ENCODE data around the gene GBP1.

DNA sequence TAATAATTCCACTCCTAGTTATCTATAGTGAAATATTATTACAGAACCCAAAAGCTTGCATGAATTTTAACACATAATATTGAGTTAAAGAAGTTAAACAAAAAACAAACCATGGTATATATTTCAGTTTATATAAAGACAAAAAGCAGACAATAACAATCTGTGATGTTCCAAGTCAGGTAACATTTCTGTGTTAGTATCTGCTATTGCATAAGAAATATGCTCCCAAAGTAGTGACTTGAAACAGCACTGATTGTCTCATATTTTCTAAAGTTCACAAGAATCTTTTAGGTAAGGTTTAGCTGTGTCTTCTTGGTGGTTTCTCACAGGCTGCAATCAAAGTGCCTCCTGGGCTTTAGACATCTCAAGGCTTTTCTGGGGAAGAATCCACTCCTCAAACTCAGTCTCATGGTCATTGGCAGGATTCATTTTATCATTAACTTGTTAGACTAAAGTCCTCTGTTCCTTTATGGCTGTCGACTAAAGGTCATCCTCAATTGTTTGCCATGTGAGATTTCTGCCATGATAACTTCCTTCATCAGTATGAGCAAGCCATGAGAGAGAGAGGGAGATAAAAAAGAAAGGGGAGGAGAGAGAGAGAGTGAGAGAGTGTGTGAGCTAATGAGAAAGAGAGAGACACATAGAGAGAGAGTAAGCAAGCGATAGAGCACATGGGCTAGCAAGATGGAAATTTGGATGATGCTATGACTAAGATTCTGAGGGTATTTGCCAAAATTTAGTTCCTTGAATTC is 19.9 kb downstream of the GBP1 start:
- TF ChIP-seq, protein P1, sequence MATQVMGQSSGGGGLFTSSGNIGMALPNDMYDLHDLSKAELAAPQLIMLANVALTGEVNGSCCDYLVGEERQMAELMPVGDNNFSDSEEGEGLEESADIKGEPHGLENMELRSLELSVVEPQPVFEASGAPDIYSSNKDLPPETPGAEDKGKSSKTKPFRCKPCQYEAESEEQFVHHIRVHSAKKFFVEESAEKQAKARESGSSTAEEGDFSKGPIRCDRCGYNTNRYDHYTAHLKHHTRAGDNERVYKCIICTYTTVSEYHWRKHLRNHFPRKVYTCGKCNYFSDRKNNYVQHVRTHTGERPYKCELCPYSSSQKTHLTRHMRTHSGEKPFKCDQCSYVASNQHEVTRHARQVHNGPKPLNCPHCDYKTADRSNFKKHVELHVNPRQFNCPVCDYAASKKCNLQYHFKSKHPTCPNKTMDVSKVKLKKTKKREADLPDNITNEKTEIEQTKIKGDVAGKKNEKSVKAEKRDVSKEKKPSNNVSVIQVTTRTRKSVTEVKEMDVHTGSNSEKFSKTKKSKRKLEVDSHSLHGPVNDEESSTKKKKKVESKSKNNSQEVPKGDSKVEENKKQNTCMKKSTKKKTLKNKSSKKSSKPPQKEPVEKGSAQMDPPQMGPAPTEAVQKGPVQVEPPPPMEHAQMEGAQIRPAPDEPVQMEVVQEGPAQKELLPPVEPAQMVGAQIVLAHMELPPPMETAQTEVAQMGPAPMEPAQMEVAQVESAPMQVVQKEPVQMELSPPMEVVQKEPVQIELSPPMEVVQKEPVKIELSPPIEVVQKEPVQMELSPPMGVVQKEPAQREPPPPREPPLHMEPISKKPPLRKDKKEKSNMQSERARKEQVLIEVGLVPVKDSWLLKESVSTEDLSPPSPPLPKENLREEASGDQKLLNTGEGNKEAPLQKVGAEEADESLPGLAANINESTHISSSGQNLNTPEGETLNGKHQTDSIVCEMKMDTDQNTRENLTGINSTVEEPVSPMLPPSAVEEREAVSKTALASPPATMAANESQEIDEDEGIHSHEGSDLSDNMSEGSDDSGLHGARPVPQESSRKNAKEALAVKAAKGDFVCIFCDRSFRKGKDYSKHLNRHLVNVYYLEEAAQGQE (IDR thresholded peaks at IDR 0.05; ENCODE audit: unreplicated experiment), result no peak
- TF ChIP-seq, protein P2, sequence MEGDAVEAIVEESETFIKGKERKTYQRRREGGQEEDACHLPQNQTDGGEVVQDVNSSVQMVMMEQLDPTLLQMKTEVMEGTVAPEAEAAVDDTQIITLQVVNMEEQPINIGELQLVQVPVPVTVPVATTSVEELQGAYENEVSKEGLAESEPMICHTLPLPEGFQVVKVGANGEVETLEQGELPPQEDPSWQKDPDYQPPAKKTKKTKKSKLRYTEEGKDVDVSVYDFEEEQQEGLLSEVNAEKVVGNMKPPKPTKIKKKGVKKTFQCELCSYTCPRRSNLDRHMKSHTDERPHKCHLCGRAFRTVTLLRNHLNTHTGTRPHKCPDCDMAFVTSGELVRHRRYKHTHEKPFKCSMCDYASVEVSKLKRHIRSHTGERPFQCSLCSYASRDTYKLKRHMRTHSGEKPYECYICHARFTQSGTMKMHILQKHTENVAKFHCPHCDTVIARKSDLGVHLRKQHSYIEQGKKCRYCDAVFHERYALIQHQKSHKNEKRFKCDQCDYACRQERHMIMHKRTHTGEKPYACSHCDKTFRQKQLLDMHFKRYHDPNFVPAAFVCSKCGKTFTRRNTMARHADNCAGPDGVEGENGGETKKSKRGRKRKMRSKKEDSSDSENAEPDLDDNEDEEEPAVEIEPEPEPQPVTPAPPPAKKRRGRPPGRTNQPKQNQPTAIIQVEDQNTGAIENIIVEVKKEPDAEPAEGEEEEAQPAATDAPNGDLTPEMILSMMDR (conservative IDR thresholded peaks at IDR 0.05; ENCODE audit: low read depth in 2 of 2), result no peak
- no peak for TF ChIP-seq POLR2AphosphoS5 (IDR thresholded peaks at IDR 0.05; ENCODE audit: low read depth)
- TF ChIP-seq EZH2 (IDR thresholded peaks at IDR 0.05; ENCODE audit: low read depth, unreplicated experiment), result no peak
- TF ChIP-seq EZH2phosphoT487 (IDR thresholded peaks at IDR 0.05; ENCODE audit: unreplicated experiment), result no peak
- no peak for TF ChIP-seq JUNB (IDR thresholded peaks at IDR 0.05; ENCODE audit: unreplicated experiment)
- no peak for TF ChIP-seq NANOG (IDR thresholded peaks at IDR 0.05; ENCODE audit: borderline replicate concordance)
- TF ChIP-seq ZNF331 (CRISPR knock-in tag; IDR thresholded peaks at IDR 0.05; ENCODE audit: low read depth), result no peak
- TF ChIP-seq CREB1 (CRISPR knock-in tag; IDR thresholded peaks at IDR 0.05; ENCODE audit: low read depth), result no peak
- TF ChIP-seq ZNF114 (CRISPR knock-in tag; IDR thresholded peaks at IDR 0.05), result no peak
- TF ChIP-seq STAT1 (IDR thresholded peaks at IDR 0.05; ENCODE audit: unreplicated experiment), result no peak
- TF ChIP-seq, protein P3, sequence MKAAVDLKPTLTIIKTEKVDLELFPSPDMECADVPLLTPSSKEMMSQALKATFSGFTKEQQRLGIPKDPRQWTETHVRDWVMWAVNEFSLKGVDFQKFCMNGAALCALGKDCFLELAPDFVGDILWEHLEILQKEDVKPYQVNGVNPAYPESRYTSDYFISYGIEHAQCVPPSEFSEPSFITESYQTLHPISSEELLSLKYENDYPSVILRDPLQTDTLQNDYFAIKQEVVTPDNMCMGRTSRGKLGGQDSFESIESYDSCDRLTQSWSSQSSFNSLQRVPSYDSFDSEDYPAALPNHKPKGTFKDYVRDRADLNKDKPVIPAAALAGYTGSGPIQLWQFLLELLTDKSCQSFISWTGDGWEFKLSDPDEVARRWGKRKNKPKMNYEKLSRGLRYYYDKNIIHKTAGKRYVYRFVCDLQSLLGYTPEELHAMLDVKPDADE (IDR thresholded peaks at IDR 0.05), result no peak
- TF ChIP-seq, protein P4, sequence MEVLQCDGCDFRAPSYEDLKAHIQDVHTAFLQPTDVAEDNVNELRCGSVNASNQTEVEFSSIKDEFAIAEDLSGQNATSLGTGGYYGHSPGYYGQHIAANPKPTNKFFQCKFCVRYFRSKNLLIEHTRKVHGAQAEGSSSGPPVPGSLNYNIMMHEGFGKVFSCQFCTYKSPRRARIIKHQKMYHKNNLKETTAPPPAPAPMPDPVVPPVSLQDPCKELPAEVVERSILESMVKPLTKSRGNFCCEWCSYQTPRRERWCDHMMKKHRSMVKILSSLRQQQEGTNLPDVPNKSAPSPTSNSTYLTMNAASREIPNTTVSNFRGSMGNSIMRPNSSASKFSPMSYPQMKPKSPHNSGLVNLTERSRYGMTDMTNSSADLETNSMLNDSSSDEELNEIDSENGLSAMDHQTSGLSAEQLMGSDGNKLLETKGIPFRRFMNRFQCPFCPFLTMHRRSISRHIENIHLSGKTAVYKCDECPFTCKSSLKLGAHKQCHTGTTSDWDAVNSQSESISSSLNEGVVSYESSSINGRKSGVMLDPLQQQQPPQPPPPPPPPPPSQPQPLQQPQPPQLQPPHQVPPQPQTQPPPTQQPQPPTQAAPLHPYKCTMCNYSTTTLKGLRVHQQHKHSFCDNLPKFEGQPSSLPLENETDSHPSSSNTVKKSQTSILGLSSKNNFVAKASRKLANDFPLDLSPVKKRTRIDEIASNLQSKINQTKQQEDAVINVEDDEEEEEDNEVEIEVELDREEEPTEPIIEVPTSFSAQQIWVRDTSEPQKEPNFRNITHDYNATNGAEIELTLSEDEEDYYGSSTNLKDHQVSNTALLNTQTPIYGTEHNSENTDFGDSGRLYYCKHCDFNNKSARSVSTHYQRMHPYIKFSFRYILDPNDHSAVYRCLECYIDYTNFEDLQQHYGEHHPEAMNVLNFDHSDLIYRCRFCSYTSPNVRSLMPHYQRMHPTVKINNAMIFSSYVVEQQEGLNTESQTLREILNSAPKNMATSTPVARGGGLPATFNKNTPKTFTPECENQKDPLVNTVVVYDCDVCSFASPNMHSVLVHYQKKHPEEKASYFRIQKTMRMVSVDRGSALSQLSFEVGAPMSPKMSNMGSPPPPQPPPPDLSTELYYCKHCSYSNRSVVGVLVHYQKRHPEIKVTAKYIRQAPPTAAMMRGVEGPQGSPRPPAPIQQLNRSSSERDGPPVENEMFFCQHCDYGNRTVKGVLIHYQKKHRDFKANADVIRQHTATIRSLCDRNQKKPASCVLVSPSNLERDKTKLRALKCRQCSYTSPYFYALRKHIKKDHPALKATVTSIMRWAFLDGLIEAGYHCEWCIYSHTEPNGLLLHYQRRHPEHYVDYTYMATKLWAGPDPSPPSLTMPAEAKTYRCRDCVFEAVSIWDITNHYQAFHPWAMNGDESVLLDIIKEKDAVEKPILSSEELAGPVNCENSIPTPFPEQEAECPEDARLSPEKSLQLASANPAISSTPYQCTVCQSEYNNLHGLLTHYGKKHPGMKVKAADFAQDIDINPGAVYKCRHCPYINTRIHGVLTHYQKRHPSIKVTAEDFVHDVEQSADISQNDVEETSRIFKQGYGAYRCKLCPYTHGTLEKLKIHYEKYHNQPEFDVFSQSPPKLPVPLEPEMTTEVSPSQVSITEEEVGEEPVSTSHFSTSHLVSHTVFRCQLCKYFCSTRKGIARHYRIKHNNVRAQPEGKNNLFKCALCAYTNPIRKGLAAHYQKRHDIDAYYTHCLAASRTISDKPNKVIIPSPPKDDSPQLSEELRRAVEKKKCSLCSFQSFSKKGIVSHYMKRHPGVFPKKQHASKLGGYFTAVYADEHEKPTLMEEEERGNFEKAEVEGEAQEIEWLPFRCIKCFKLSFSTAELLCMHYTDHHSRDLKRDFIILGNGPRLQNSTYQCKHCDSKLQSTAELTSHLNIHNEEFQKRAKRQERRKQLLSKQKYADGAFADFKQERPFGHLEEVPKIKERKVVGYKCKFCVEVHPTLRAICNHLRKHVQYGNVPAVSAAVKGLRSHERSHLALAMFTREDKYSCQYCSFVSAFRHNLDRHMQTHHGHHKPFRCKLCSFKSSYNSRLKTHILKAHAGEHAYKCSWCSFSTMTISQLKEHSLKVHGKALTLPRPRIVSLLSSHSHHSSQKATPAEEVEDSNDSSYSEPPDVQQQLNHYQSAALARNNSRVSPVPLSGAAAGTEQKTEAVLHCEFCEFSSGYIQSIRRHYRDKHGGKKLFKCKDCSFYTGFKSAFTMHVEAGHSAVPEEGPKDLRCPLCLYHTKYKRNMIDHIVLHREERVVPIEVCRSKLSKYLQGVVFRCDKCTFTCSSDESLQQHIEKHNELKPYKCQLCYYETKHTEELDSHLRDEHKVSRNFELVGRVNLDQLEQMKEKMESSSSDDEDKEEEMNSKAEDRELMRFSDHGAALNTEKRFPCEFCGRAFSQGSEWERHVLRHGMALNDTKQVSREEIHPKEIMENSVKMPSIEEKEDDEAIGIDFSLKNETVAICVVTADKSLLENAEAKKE (CRISPR knock-in tag; IDR thresholded peaks at IDR 0.05), result no peak

Data from GM23338 (cell line).